Adrenal gland (tissue), 5 donors: ENCODE measurements around the gene CCDC80.

Source experiments
- CTCF ChIP-seq, 6 experiments: fragments of 450-650 bp in 4 of 6; fragments of 200-600 bp in 2 of 6; sonication (generic) in 1 of 6; IDR thresholded peaks; 1 replicate in 5 of 6; 2 replicates in 1 of 6; pipeline versions ENCODE4 v1.5.1 to v1.8.0; 2016 to 2021; ENCODE audit warnings: antibody characterized with exemption in 6 of 6, mild to moderate bottlenecking in 2 of 6, moderate library complexity in 1 of 6
- POLR2A ChIP-seq, 2 donors: fragments of 450-650 bp; IDR thresholded peaks; one replicate each; pipeline ENCODE4 v1.6.1; 2017; ENCODE audit warnings: antibody characterized with exemption in 2 of 2, mild to moderate bottlenecking in 2 of 2, moderate library complexity in 1 of 2
- donor health status: DM: no; HTN: no; CAD: no.

- TF ChIP-seq CTCF (IDR thresholded peaks at IDR 0.05) (no peak), POLR2A (IDR thresholded peaks at IDR 0.05) (no peak)
These were observed 45.2 kb upstream of the CCDC80 start for GRCh38 chr3:112685956-112686799.
